AG04450 (cell line): ENCODE data around the gene PAQR4. TPM values are rescaled to one million over a fixed set of nuclear protein-coding genes. Genes with fewer than 3 reads are reported as not detected.
A peak's percentile ranks its signal among the peaks of the same experiment; 100 is the strongest.

Experiments
- CTCF ChIA-PET: fragments of 300-600, 350-600 bp; formaldehyde crosslinking; extraction: SDS; loops from one replicate; lab custom pipeline; 2022; ENCODE audit warnings: antibody characterized with exemption, inconsistent platforms; lab: Charles Lee
- POLR2A ChIA-PET: fragments of 350-600 bp; formaldehyde crosslinking; extraction: SDS; loops from one replicate; lab custom pipeline; 2021; ENCODE audit warnings: antibody characterized with exemption, inconsistent platforms; lab: Yijun Ruan, JAX
- DNase-seq: peaks from one replicate; pipeline ENCODE4 v3.0.0-alpha.2; 2011; ENCODE audit warnings: low read depth, low spot score
- H3K27ac ChIP-seq: one replicate; pipeline ENCODE4 v1.5.1; 2012; ENCODE audit warnings: low read depth, low read length, control low read depth
- H3K27me3 ChIP-seq: one replicate; pipeline ENCODE4 v1.6.0; 2012; ENCODE audit warnings: low read length; ENCODE audit not compliant: control insufficient read depth, insufficient read depth
- H3K4me3 ChIP-seq: 2 replicates; pipeline ENCODE4 v1.5.1; 2011; ENCODE audit warnings: mild to moderate bottlenecking, low read depth, low read length, control low read depth
- H3K9me3 ChIP-seq: 2 replicates; pipeline ENCODE4 v1.5.1; 2012; ENCODE audit warnings: low read length; ENCODE audit not compliant: control insufficient read depth, insufficient read depth
- polyA minus RNA-seq: library from RNA; depleted of rRNA, polyadenylated mRNA; stranded (reverse); fragments of >200 nt; gene quantifications from 2 replicates; pipeline ENCODE4 v1.2.3, GENCODE V29; 2011; rRNA and poly(A)+ RNA removed
- polyA plus RNA-seq: library from polyadenylated mRNA; depleted of rRNA; stranded (reverse); fragments of >200 nt; gene quantifications from 2 replicates; pipeline ENCODE4 v1.2.3, GENCODE V29; 2011; rRNA removed
- TF ChIP-seq, protein P1 (sequence below): IDR thresholded peaks from 2 replicates; pipeline ENCODE4 v1.5.1; 2011; ENCODE audit warnings: low read depth, low read length, control low read depth, inconsistent platforms

Gene PAQR4
- polyA plus RNA-seq = 1.2 and 1.9 TPM in 2 replicates
- 1.5 and 1.7 TPM in 2 replicates for polyA minus RNA-seq

DNA sequence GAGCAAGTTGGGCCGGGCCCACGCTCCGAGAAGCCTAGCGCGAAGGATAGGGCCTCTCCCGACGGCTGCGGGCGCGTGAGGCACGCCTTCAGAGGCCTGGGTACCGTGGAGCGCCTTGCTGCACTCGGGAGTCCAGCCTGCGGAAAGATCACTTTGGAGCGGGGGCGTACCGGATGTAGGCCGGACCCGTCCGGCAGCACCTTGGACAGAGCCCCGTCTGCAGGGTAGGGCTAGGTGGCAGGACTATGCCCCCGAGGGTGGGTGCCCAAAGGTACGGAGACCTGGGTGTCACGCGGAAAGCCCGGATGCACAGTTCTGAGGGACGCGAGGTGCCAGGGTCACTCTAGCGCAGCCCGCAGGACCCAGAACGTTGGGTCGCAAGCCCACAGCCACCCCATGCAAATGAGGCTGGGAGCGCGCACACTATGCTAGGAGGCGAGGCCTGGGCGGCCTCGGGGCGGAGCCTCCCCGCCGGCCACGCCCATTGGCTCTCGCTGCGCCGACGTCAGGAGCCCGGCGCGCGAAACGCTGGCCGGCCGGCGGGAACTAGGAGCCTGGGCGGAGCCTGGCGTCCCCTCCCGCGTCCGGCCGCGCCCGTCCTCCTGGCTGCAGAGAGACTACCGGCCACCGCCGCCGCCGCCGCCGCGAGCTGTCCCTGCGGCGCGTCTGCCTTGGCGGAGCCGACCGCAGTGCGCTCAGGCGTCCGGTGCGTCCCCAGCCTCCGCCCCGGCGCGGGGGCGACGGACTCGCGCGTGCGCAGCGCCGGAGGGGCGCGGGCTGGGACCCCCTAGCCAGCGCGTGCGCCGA, at the start of gene PAQR4:
Gene PAQR4, plus strand, starts transcription at position 611 of the 807 bp plus-strand sequence. CDS start 327 bp downstream, outside the sequence.
- peaks cover 20% of the 10 kb centered on the region for H3K27me3 ChIP-seq
- TF ChIP-seq, protein P1, sequence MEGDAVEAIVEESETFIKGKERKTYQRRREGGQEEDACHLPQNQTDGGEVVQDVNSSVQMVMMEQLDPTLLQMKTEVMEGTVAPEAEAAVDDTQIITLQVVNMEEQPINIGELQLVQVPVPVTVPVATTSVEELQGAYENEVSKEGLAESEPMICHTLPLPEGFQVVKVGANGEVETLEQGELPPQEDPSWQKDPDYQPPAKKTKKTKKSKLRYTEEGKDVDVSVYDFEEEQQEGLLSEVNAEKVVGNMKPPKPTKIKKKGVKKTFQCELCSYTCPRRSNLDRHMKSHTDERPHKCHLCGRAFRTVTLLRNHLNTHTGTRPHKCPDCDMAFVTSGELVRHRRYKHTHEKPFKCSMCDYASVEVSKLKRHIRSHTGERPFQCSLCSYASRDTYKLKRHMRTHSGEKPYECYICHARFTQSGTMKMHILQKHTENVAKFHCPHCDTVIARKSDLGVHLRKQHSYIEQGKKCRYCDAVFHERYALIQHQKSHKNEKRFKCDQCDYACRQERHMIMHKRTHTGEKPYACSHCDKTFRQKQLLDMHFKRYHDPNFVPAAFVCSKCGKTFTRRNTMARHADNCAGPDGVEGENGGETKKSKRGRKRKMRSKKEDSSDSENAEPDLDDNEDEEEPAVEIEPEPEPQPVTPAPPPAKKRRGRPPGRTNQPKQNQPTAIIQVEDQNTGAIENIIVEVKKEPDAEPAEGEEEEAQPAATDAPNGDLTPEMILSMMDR = no peak
- peak within 1 kb of the TSS; percentile 64 for H3K4me3 ChIP-seq
- peaks cover 4% of the 10 kb centered on the region; the same call in 1 of the 2 replicates for H3K9me3 ChIP-seq
- no peak within 1 kb of the TSS for H3K27ac ChIP-seq
- CTCF ChIA-PET = interaction anchor here (0.6 to 1.2 kb wide), 3 partner anchors 9 to 27 kb away, joined by 3 to 8 read pairs (median 3); no protein-coding TSS in a partner anchor
- DNase-seq = peak; percentile 38
- POLR2A ChIA-PET = interaction anchor here (1.7 kb wide), 1 partner anchor 11 kb away, joined by 10 read pairs; the partner anchor contains the start of gene PKMYT1

GRCh38 chr16:2919511-2920255, 49.5 kb upstream of the PAQR4 start:
- no peak overlapping the region for H3K27ac ChIP-seq
- ChIA-PET CTCF (interaction anchor here (0.5 to 2.3 kb wide), 18 partner anchors 7 to 550 kb away, joined by 3 to 14 read pairs (median 4); partner anchors contain the start of genes FLYWCH2 and KCTD5), POLR2A (no interaction called here)
- no peak overlapping the region for H3K4me3 ChIP-seq
- H3K27me3 ChIP-seq = no peaks in the 10 kb centered on the region
- H3K9me3 ChIP-seq = no peaks in the 10 kb centered on the region
- DNase-seq = peak; percentile 34
- TF ChIP-seq, protein P1 = peak; percentile 87

DNA sequence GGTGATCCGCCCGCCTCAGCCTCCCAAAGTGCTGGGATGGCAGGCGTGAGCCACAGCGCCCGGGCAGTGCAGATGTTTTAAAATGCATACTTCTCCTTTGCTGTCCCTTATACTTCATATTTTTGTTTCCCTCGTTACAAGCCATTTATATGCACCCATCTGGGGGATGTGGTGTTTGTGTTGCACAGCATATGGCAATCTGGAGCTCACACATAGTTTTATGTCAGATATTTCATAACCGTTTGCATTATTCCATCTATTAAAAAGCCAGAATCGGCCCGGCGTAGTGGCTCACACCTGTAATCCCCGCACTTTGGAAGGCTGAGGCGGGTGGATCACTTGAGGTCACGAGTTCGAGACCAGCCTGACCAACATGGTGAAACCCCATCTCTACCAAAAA, 45.7 kb upstream of the PAQR4 start:
- Histone ChIP-seq H3K4me3 (no peak overlapping the region), H3K27ac (no peak overlapping the region), H3K27me3 (no peaks in the 10 kb centered on the region), H3K9me3 (peaks cover 3% of the 10 kb centered on the region; the same call in 1 of the 2 replicates)
- DNase-seq = no peak
- ChIA-PET POLR2A (interaction anchor here (0.7 kb wide), 1 partner anchor 108 kb away, joined by 4 read pairs; no protein-coding TSS in a partner anchor), CTCF (interaction anchor here (0.8 kb wide), 1 partner anchor 16 kb away, joined by 3 read pairs; no protein-coding TSS in a partner anchor)
- TF ChIP-seq, protein P1 = no peak

DNA sequence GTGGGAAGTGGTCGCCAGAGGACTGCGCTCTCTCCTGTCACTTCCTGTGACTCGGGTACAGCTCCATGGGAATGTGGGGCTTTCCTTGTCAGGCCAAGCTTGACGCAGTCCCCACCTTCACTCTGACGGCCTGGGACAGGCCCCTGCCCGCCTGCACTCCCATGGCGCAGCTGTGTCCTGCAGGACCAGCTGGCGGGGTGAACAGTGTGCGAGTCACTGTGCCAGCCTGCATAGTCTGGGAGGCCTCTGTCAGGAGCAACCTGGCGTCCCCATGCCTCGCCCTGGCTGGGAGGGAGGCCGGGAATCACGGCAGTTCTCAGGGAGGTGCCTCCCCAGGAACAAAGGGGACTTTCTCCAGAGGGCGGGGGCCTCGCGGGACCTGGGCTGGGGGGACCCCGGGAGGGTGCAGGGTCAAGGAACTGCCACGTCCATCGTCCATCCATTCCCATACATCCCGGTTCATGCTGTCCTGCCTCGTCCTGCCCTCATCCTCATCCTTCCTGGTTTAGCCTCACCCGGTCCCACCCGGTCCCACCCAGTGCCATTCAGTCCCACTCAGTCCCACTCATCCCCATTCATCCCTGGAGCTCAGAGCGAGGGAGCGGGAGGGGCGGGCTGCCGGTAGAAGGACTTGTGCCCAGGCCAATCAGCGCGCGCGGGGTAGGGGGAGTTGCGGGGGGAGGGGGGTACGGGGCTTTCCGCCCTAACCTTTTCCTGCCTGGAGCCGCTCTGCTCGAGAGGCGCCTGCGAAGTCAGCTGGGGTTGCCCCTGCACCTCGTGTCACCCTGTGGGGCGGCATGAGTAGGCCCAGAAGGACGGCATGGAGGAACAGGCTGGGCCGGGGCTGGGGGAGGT, 44.0 kb upstream of the PAQR4 start:
- Histone ChIP-seq H3K27me3 (no peaks in the 10 kb centered on the region), H3K27ac (no peak overlapping the region), H3K9me3 (peaks cover 3% of the 10 kb centered on the region; the same call in 1 of the 2 replicates), H3K4me3 (no peak overlapping the region)
- DNase-seq = no peak
- ChIA-PET CTCF (interaction anchor here (0.7 to 2.3 kb wide), 3 partner anchors 13 to 86 kb away, joined by 3 to 12 read pairs (median 3); partner anchors contain the start of gene FLYWCH1), POLR2A (no interaction called here)
- TF ChIP-seq, protein P1 = no peak
